Neural cell (in vitro differentiated cells): Measurements from ENCODE around the gene KRTAP12-2. TPM values are rescaled to one million over a fixed set of nuclear protein-coding genes. Genes with fewer than 3 reads are reported as not detected.
"Not testable (repeated sequence)": the region's sequence is repeated elsewhere in the genome, so short reads cannot be mapped to it uniquely, and the experiment has no call there.

Experiments used
- H2AFZ ChIP-seq: fragments of 200-600, 300-800 bp; sonication (generic), shearing (Covaris generic); 2 replicates; pipeline ENCODE4 v1.6.0; 2014; ENCODE audit warnings: low read depth, mild to moderate bottlenecking, antibody characterized with exemption, low read length, moderate library complexity
- H3F3A ChIP-seq: fragments of 200-600 bp; shearing (Covaris generic); 2 replicates; pipeline ENCODE4 v1.6.1; 2016; ENCODE audit warnings: mild to moderate bottlenecking, moderate library complexity, mixed read lengths, antibody characterized with exemption, low read length; ENCODE audit not compliant: insufficient read depth, poor library complexity, severe bottlenecking
- H3K27ac ChIP-seq: fragments of 200-600, 300-800 bp; sonication (generic), shearing (Covaris generic); 2 replicates; pipeline ENCODE4 v1.5.1; 2014; ENCODE audit warnings: mild to moderate bottlenecking, low read length, moderate library complexity
- H3K27me3 ChIP-seq: fragments of 300-800, 200-600 bp; sonication (generic), shearing (Covaris generic); 2 replicates; pipeline ENCODE4 v1.6.0; 2014; ENCODE audit warnings: mild to moderate bottlenecking, low read depth, low read length, moderate library complexity; ENCODE audit not compliant: insufficient read depth
- H3K36me3 ChIP-seq: fragments of 300-800, 200-600 bp; sonication (generic), shearing (Covaris generic); 2 replicates; pipeline ENCODE4 v1.5.1; 2014; ENCODE audit warnings: mild to moderate bottlenecking, antibody characterized with exemption, low read length, moderate library complexity; ENCODE audit not compliant: insufficient read depth
- H3K4me2 ChIP-seq: fragments of 300-800, 200-600 bp; sonication (generic), shearing (Covaris generic); 2 replicates; pipeline ENCODE4 v1.6.0; 2014; ENCODE audit warnings: mild to moderate bottlenecking, low read length
- H3K4me3 ChIP-seq: fragments of 300-800, 200-600 bp; sonication (generic), shearing (Covaris generic); 2 replicates; pipeline ENCODE4 v1.5.1; 2014; ENCODE audit warnings: mild to moderate bottlenecking, low read length, moderate library complexity
- H3K79me2 ChIP-seq: fragments of 200-600 bp; shearing (Covaris generic); replicated peaks from 2 replicates; pipeline ENCODE4 v1.6.0; 2014; ENCODE audit warnings: mild to moderate bottlenecking, low read length, moderate library complexity; ENCODE audit not compliant: insufficient read depth
- H3K9ac ChIP-seq: fragments of 300-800, 200-600 bp; sonication (generic), shearing (Covaris generic); 2 replicates; pipeline ENCODE4 v1.6.1; 2016; ENCODE audit warnings: mild to moderate bottlenecking, low read length, mixed read lengths
- H3K9me2 ChIP-seq: fragments of 200-600 bp; shearing (Covaris generic); 2 replicates; pipeline ENCODE4 v1.6.1; 2016; ENCODE audit warnings: mild to moderate bottlenecking, low read length, mixed read lengths; ENCODE audit not compliant: insufficient read depth
- H3K9me3 ChIP-seq: fragments of 200-600, 300-800 bp; sonication (generic), shearing (Covaris generic); 2 replicates; pipeline ENCODE4 v1.6.1; 2016; ENCODE audit warnings: mild to moderate bottlenecking, mixed run types, low read length, moderate library complexity, mixed read lengths
- H4K20me1 ChIP-seq: fragments of 200-600 bp; shearing (Covaris generic); 2 replicates; pipeline ENCODE4 v1.6.1; 2016; ENCODE audit warnings: mild to moderate bottlenecking, mixed run types; ENCODE audit not compliant: insufficient read depth
- EP300 ChIP-seq: fragments of 450-650 bp; conservative IDR thresholded peaks from 2 replicates; pipeline ENCODE4 v1.6.1; 2014; ENCODE audit warnings: antibody characterized with exemption, mild to moderate bottlenecking, moderate library complexity; ENCODE audit not compliant: poor library complexity, severe bottlenecking
- EZH2 ChIP-seq: fragments of 200-600, 300-800 bp; shearing (Covaris generic), sonication (generic); IDR thresholded peaks from 2 replicates; pipeline ENCODE4 v1.6.1; 2014; ENCODE audit warnings: antibody characterized with exemption, low read length, borderline replicate concordance, mild to moderate bottlenecking; ENCODE audit not compliant: insufficient read depth, poor library complexity, severe bottlenecking
- MXI1 ChIP-seq: fragments of 450-650 bp; conservative IDR thresholded peaks from 2 replicates; pipeline ENCODE4 v1.6.1; 2014; ENCODE audit warnings: antibody characterized with exemption, mild to moderate bottlenecking; ENCODE audit not compliant: poor library complexity, severe bottlenecking
- POLR2AphosphoS5 ChIP-seq: IDR thresholded peaks from 2 replicates; pipeline ENCODE4 v1.6.1; 2012
- RAD21 ChIP-seq: fragments of 450-650 bp; conservative IDR thresholded peaks from 2 replicates; pipeline ENCODE4 v1.6.1; 2014; ENCODE audit warnings: antibody characterized with exemption, mild to moderate bottlenecking, moderate library complexity
- REST ChIP-seq: IDR thresholded peaks from 2 replicates; pipeline ENCODE4 v1.6.1; 2012; ENCODE audit warnings: borderline replicate concordance
- TAF1 ChIP-seq: IDR thresholded peaks from 2 replicates; pipeline ENCODE4 v1.6.1; 2012; ENCODE audit warnings: low read depth
- polyA plus RNA-seq: library from polyadenylated mRNA; depleted of rRNA; stranded (reverse); fragments of >200 nt; gene quantifications from 2 replicates; pipeline ENCODE4 v1.2.3, GENCODE V29; 2014

Gene KRTAP12-2
- polyA plus RNA-seq, 1 donor from 2014 or later, result not detected

- H3K9ac ChIP-seq, H3K27me3 ChIP-seq, H3K9me3 ChIP-seq, H3K4me3 ChIP-seq, H2AFZ ChIP-seq, H3K4me2 ChIP-seq, H3K9me2 ChIP-seq, H3K79me2 ChIP-seq, H4K20me1 ChIP-seq, H3K27ac ChIP-seq, H3K36me3 ChIP-seq, H3F3A ChIP-seq: not testable (repeated sequence)
These were observed 39.4 kb downstream of the KRTAP12-2 start for GRCh38 chr21:44627181-44627822.

GRCh38 chr21:44626673-44627143, 40.0 kb downstream of the KRTAP12-2 start, which contains the start of gene KRTAP10-9:
Gene KRTAP10-9 (plus strand): TSS chr21:44627093. CDS start chr21:44627172, 79 bp downstream.
- Histone ChIP-seq H3F3A (no peaks in the 10 kb centered on the region), H4K20me1 (no peaks in the 10 kb centered on the region), H3K9me3 (peaks cover 6% of the 10 kb centered on the region), H3K4me3 (no peak within 1 kb of the TSS), H3K9me2 (no peaks in the 10 kb centered on the region), H3K79me2 (no peaks in the 10 kb centered on the region), H3K36me3 (no peaks in the 10 kb centered on the region), H2AFZ (no peak within 1 kb of the TSS), H3K4me2 (no peak within 1 kb of the TSS), H3K27me3 (no peaks in the 10 kb centered on the region), H3K27ac (no peak within 1 kb of the TSS), H3K9ac (no peak within 1 kb of the TSS)
- TF ChIP-seq RAD21 (no peak), MXI1 (no peak), TAF1 (no peak), REST (no peak)

GRCh38 chr21:44626262-44626661, 40.5 kb downstream of the KRTAP12-2 start:
- Histone ChIP-seq H3K4me2 (no peak overlapping the region), H3K27ac (no peak overlapping the region), H3F3A (no peaks in the 10 kb centered on the region), H2AFZ (no peak overlapping the region), H3K9me3 (peaks cover 6% of the 10 kb centered on the region), H3K27me3 (no peaks in the 10 kb centered on the region), H3K36me3 (no peaks in the 10 kb centered on the region), H3K4me3 (no peak overlapping the region), H3K79me2 (no peaks in the 10 kb centered on the region), H4K20me1 (no peaks in the 10 kb centered on the region), H3K9me2 (no peaks in the 10 kb centered on the region), H3K9ac (no peak overlapping the region)
- TF ChIP-seq TAF1, result no peak
- TF ChIP-seq REST, result no peak
- no peak for TF ChIP-seq RAD21
- TF ChIP-seq POLR2AphosphoS5, result no peak
- no peak for TF ChIP-seq EP300
- no peak for TF ChIP-seq EZH2
